Tibial artery (tissue), 4 donors: Measurements from ENCODE around the gene GABRD.

Source experiments
- DNase-seq, 2 donors: peaks; one replicate each; pipeline ENCODE4 v3.0.0-alpha.2; 2019
- H3K27ac ChIP-seq, 2 donors: fragments of 200-600 bp; sonication (generic) in 1 of 2; 1 replicate in 1 of 2; 2 replicates in 1 of 2; pipeline ENCODE4 v1.5.1; 2018 to 2019; ENCODE audit warnings: mild to moderate bottlenecking in 1 of 2
- H3K27me3 ChIP-seq, 2 donors: fragments of 200-600 bp; sonication (generic) in 1 of 2; one replicate each; pipeline versions ENCODE4 v1.5.1 to v1.6.0; 2016 to 2019
- H3K36me3 ChIP-seq, 3 donors: fragments of 200-600 bp; sonication (generic) in 2 of 3; one replicate each; pipeline ENCODE4 v1.5.1; 2016 to 2019; ENCODE audit warnings: mild to moderate bottlenecking in 2 of 3
- H3K4me1 ChIP-seq, 4 donors: fragments of 200-600 bp; sonication (generic) in 2 of 4; 1 replicate in 3 of 4; 2 replicates in 1 of 4; pipeline ENCODE4 v1.5.1; 2016 to 2019
- H3K4me3 ChIP-seq, 2 donors: fragments of 200-600 bp; sonication (generic) in 1 of 2; 1 replicate in 1 of 2; 2 replicates in 1 of 2; pipeline ENCODE4 v1.5.1; 2018 to 2019; ENCODE audit warnings: mild to moderate bottlenecking in 2 of 2
- H3K9me3 ChIP-seq, 3 donors: fragments of 200-600 bp; sonication (generic) in 1 of 3; one replicate each; pipeline ENCODE4 v1.5.1; 2016 to 2019
- intact Hi-C: fragments of 100-400 bp; cut with DNase I; formaldehyde crosslinking; loops from one replicate; pipeline ENCODE4 v1.15.0; 2023; ENCODE audit warnings: low total_unique reads
- TF ChIP-seq, protein P1 (sequence below), 2 experiments: fragments of 200-600 bp in 1 of 2; fragments of 450-650 bp in 1 of 2; IDR thresholded peaks; one replicate each; pipeline ENCODE4 v1.5.1; 2017 to 2019; ENCODE audit warnings: antibody characterized with exemption in 2 of 2, mild to moderate bottlenecking in 1 of 2, moderate library complexity in 1 of 2

The GABRD gene

DNA sequence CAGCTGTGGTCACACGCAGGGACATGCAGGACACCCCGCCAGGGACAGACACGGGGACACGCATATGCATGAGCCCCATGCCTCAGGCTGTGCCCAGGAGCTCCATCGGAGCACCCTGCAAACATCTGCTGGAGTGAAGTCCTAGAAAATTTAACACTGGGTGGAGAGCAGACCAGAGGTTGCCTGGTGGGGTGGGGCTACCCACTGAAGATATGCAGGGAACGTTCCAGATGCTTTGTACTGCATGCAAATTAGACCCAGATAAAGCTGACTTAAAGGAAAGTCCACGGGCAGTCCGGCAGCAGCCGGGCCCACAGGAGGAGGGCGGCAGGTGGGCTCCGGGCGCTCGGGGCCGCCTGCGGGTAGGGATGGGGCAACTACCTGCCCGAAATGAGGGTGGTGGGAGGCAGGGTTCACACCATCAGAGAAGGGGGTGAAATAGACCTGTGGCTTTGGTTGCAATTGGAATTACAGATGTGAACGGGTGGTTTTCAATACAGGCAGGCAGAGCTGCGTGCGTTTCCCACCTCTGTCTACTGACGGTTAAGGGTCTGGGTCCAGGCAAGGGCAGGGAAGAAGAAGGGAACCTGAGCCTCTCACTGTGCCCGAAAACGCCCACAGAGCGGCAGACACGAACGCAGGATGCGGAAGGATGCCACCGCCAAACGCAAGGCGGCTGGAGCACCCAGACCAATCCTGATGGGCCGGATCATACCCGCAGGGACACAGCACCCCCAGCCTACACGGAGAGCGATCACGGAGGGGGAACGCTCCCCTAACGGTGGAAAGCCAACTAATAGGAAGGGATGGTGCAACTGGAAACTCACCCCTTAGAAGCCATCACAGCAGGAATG is 36.5 kb upstream of the GABRD start:
- no peaks in the 10 kb centered on the region for H3K36me3 ChIP-seq
- H3K9me3 ChIP-seq = no peaks in the 10 kb centered on the region
- no peaks in the 10 kb centered on the region for H3K4me1 ChIP-seq
- H3K4me3 ChIP-seq = no peak overlapping the region
- TF ChIP-seq, protein P1, sequence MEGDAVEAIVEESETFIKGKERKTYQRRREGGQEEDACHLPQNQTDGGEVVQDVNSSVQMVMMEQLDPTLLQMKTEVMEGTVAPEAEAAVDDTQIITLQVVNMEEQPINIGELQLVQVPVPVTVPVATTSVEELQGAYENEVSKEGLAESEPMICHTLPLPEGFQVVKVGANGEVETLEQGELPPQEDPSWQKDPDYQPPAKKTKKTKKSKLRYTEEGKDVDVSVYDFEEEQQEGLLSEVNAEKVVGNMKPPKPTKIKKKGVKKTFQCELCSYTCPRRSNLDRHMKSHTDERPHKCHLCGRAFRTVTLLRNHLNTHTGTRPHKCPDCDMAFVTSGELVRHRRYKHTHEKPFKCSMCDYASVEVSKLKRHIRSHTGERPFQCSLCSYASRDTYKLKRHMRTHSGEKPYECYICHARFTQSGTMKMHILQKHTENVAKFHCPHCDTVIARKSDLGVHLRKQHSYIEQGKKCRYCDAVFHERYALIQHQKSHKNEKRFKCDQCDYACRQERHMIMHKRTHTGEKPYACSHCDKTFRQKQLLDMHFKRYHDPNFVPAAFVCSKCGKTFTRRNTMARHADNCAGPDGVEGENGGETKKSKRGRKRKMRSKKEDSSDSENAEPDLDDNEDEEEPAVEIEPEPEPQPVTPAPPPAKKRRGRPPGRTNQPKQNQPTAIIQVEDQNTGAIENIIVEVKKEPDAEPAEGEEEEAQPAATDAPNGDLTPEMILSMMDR (IDR thresholded peaks at IDR 0.05) = no peak
- DNase-seq = no peak
- H3K27ac ChIP-seq = no peak overlapping the region
- H3K27me3 ChIP-seq = peaks cover 0 to 33% of the 10 kb centered on the region in 2 donors
- intact Hi-C loops = no loop called here

DNA sequence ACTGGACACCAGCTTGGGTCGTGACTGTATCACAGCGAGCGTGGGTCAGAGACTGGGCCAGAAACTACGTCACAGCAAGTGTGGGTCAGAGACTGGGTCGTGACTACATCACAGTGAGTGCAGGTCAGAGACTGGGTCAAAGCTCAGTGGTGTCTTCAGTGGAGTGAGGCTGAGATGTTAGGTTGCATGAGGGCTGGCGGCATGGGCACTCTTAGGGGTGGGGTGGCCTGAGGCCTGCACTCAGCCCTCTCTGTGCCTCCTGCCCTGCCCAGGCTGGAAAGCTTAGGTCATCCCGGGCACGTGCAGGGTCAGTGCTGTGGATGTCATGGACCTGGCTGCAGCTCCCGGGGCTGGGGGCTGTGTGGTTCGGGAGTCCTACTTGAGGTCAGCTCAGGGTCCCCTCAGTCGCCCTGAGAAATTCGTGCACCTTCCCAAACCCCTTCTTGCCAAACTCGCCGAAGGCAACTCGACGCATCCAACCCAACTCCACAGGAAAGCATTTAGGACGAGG is 34.5 kb upstream of the GABRD start:
- H3K27me3 ChIP-seq = peaks cover 0 to 51% of the 10 kb centered on the region in 2 donors

DNA sequence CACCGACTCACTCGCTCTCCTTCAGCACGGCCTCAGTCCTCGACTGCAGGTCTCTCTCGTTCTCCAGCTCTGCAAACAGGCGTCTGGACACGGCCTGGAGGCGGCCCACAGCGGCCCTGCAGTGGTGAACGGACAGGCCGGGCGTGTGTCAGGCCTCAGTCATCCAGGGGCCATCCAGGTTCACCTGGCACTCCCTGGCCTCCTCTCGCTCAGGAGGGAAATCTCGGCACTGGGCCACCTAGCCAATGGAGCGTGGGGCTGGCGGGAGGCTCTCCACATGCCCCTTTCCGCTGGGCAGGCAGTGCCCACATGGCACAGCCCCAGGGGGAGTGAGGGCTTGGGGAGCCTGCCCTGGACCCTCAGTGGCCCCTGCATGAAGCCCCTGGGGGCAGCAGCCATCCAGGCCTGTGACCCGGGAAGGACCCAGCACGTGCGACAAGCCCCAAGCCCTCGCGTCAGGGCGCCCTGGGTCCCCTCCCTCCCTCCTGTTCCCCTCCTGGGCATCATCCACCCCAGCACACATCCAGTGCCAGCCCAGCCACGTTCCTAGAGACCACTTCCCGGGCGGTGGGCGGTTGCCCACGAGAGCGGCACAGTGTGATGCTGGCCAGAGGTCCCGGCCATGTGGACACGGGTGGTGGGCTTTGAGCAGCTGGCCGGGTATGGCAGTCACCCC is 33.6 kb upstream of the GABRD start:
- no peak overlapping the region for H3K27ac ChIP-seq
- intact Hi-C loops = no loop called here
- TF ChIP-seq, protein P1 (IDR thresholded peaks at IDR 0.05) = no peak
- H3K4me3 ChIP-seq = no peak overlapping the region
- peaks cover 0 to 2% (median 0%) of the 10 kb centered on the region in 4 donors for H3K4me1 ChIP-seq
- DNase-seq = no peak
- no peaks in the 10 kb centered on the region for H3K9me3 ChIP-seq
- no peaks in the 10 kb centered on the region for H3K36me3 ChIP-seq
- peaks cover 0 to 57% of the 10 kb centered on the region in 2 donors for H3K27me3 ChIP-seq

More for the DNA sequence above, 34.5 kb upstream of the GABRD start:
- TF ChIP-seq, protein P1 (IDR thresholded peaks at IDR 0.05) = no peak
- intact Hi-C loops = no loop called here
- Histone ChIP-seq H3K4me3 (no peak overlapping the region), H3K36me3 (no peaks in the 10 kb centered on the region), H3K4me1 (peaks cover 0 to 2% (median 0%) of the 10 kb centered on the region in 4 donors), H3K9me3 (no peaks in the 10 kb centered on the region), H3K27ac (no peak overlapping the region)
- DNase-seq = no peak

DNA sequence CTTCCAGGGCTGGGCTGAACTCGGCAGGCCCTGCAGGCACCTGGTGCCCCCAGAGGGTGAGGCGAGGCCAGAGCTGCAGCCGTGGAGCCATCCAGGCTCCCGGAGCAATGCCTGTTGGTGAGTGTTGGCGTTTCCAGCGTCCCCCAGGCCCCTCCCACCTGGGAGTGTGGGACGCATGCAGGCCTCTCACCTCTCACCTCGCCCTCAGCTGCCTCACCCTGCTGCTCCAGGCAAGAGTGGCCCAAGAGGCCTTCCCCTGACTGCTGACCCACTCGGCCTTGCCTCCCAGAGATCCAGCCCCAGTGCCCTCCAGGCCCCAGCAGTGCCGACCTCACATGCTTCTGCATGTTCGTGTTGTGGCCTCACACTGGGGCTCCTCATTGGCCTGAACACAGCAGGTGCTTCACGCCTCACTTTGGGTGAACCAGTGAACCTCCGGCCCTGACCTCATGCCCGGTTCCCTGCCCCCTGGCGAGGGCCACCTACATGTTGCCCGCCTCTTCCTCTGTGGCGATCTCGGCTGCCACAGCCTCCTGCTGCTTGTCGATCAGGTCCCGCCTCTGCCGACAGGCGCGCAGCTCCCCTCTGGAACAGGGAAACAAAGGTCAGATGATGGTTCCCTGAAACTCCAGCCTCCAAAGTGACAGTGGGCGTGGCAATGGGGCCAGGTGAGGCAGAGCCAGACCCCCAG is 32.5 kb upstream of the GABRD start:
- Histone ChIP-seq H3K27me3 (peaks cover 0 to 65% of the 10 kb centered on the region in 2 donors), H3K4me1 (peaks cover 0 to 6% (median 1%) of the 10 kb centered on the region in 4 donors), H3K4me3 (no peak overlapping the region), H3K36me3 (no peaks in the 10 kb centered on the region), H3K9me3 (no peaks in the 10 kb centered on the region), H3K27ac (no peak overlapping the region)
- TF ChIP-seq, protein P1 (IDR thresholded peaks at IDR 0.05) = no peak
- DNase-seq = no peak
- intact Hi-C loops = no loop called here

DNA sequence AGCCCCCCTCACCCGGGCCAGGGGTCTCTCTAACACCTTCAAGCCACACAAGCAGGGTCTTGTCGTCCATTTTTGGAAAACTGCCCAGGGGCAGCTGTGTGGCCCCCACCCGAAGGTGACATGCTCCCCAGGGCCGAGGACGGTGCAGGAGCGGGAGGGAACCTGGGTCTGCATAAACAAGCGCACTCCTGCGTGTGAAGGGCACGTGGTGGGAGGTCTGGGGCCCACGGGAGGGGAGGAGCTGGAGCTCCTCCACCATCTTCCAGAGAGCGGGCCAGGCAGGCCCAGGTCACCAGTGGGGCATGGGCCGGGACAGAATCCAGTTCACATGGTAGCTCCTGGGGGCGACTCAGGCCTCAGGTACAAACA is 32.0 kb upstream of the GABRD start:
- H3K4me1 ChIP-seq = peaks cover 0 to 6% (median 1%) of the 10 kb centered on the region in 4 donors
- TF ChIP-seq, protein P1 (IDR thresholded peaks at IDR 0.05) = no peak
- intact Hi-C loops = no loop called here
- H3K9me3 ChIP-seq = no peaks in the 10 kb centered on the region
- H3K4me3 ChIP-seq = no peak overlapping the region
- DNase-seq = no peak
- no peaks in the 10 kb centered on the region for H3K36me3 ChIP-seq
- peaks cover 0 to 69% of the 10 kb centered on the region in 2 donors for H3K27me3 ChIP-seq
- no peak overlapping the region for H3K27ac ChIP-seq
